DMS79 treated with DMSO at 0.1 percent for 48 hours (cell line): Measurements from ENCODE around the gene RBM33.

Experiments
- DNase-seq: peaks from one replicate; lab custom pipeline; 2025; lab: John Stamatoyannopoulos, UW

RBM33 gene

GRCh38 chr7:155829796-155830470 is 185.5 kb downstream of the RBM33 start:
- no peak for DNase-seq
